COLO668 (cell line): ENCODE results near the gene ARL16.

Source experiments
- DNase-seq: peaks from one replicate; lab custom pipeline; 2025; ENCODE audit not compliant: unreplicated experiment; lab: John Stamatoyannopoulos, UW

The ARL16 gene

GRCh38 chr17:81647640-81648012, 36.0 kb downstream of the ARL16 start:
- no peak for DNase-seq

GRCh38 chr17:81646869-81647600, 36.6 kb downstream of the ARL16 start:
- no peak for DNase-seq

- no peak for DNase-seq
These were observed 38.3 kb downstream of the ARL16 start for GRCh38 chr17:81644976-81645952.

- DNase-seq, result no peak
These were observed 39.1 kb downstream of the ARL16 start for GRCh38 chr17:81644496-81644895.

- DNase-seq, result no peak
These were observed 41.6 kb downstream of the ARL16 start for GRCh38 chr17:81641825-81642489.

DNA sequence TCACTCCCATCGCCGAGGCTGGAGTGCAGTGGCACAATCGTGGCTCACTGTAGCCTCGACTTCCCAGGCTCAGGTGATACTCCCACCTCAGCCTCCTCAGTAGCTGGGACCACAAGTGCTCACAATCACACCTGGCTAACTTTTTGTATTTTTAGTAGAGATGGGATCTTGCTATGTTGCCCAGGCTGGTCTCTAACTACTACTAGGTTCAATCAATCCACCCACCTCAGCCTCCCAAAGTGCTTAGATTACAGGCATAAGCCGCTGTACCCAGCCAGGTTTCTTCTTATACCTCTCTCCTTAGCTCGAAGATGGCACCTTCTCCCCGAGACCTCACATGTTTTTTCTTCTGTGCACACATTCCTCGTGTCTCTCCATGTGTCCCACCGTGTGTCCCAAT, 43.6 kb downstream of the ARL16 start:
- no peak for DNase-seq

- DNase-seq, result no peak
These were observed 44.9 kb downstream of the ARL16 start for GRCh38 chr17:81638683-81639082.

GRCh38 chr17:81636505-81637288, 46.9 kb downstream of the ARL16 start, which contains the start of the genes NPLOC4 and TSPAN10:
NPLOC4 (minus strand) TSS chr17:81637112; CDS start chr17:81636930, 182 bp downstream.
TSPAN10 (plus strand) TSS chr17:81637196; CDS start chr17:81642413, 5,217 bp downstream.
- peak; percentile 80 for DNase-seq

- DNase-seq, result no peak
These were observed 47.6 kb downstream of the ARL16 start for GRCh38 chr17:81635973-81636504.

DNA sequence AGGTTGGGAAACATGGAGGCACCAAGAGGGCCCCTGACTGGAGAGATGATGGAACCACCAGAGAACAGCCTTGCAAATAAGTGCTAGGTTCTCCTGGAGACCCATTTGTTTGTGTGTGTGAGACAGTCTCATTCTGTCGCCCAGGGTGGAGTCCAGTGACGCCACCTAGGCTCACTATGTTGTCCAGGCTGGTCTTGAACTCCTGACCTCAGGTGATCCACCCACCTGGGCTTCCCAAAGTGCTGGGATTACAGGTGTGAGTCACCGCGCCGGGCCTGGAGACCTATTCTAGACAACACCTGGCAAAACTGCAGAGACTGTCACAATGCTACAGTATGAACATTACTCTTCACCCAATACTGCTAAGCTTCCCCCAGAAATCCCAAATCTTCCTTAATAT, 48.2 kb downstream of the ARL16 start:
- DNase-seq, result no peak

DNA sequence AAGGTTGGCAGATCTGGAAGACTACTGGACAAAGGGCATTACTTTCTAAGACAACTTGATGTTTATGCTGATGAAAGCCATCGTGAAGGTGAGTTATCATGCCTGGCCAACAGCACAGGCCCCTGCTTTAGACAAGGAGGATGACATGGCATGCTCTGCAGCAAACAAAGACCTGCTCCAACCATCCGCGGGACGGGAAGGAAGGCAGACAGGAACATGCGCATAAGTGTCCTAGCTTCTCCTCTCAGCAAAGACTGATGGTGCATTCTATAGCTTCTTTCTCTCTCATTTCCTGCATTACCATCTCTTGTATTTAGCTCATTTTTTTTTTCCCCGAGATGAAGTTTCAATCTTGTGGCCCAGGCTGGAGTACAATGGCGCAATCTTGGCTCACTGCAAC, 52.1 kb downstream of the ARL16 start:
- no peak for DNase-seq
